GM15510 (cell line): ENCODE results near the gene LYZL2.

Experiments
- POLR2A ChIP-seq: IDR thresholded peaks from 3 replicates; pipeline ENCODE4 v1.6.1; 2011; ENCODE audit warnings: borderline replicate concordance; ENCODE audit not compliant: insufficient read length; ENCODE audit errors: extremely low read depth

The LYZL2 gene

DNA sequence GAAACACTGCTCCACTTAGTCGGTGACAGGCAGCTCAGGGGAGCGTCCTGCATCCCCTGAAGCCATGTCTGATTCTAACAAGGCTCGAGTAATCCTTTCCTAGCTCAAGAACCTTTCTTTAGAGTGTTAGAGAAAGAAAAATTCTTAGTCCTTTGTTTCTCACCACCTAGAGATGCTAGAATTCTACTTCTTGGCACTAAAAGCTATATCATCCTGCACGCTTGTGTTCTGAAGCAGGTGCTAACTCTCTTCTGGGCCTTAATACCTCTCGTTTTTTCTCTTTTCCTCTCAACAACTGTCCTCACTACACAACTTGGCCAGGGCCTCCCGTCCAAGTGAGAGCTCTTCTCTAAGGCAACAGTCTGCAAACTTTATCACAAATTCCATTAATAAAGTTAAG, at the start of gene LYZL2:
LYZL2 (minus strand) TSS at position 101 of the 400 bp plus-strand sequence. CDS start 2,838 bp downstream, outside the sequence.
- TF ChIP-seq POLR2A: no peak

GRCh38 chr10:30675791-30676718, 46.5 kb upstream of the LYZL2 start:
- no peak for TF ChIP-seq POLR2A

DNA sequence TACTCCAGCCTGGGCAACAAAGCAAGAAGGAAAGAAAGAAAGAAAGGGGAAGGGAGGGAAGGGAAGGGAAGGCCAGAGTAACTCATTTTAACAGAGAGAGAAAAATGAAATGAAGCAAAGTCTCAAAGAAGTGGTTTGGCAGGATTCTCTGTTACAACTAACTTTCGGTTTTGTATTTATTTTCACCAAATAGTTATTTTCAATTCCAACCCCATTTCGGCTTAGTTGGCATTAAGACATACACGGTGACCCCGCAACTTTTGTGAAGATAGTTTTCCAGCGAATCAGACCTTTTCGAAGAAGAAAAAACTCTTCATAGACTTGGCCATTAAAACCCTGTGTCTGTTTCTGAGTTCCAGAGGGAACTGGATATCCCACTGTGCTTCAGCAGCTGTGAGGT, 45.2 kb upstream of the LYZL2 start:
- no peak for TF ChIP-seq POLR2A

- TF ChIP-seq POLR2A: no peak
Measured at GRCh38 chr10:30671026-30671616, 41.6 kb upstream of the LYZL2 start.

- no peak for TF ChIP-seq POLR2A
Measured at GRCh38 chr10:30662814-30663213, 33.3 kb upstream of the LYZL2 start.

- TF ChIP-seq POLR2A: no peak
Measured at GRCh38 chr10:30656233-30656632, 26.7 kb upstream of the LYZL2 start.

DNA sequence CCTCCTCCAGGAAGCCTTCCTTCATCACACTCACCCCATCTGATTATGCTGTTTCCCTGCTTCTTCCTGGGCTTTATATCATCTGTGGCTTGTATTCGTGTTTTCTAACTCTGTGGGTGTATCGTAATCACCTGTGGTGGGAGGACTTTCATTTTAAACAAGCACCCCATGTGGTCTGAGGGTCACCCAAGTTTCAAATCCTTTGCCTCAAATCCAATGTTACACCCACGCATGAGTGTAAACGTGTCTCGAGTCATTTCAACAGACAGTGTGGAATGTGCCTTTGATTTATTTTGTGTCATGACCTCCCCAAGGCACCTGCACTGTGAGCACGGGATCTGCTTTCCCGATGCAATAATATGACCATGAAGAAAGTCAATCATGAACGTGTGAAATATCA, 17.5 kb upstream of the LYZL2 start:
- no peak for TF ChIP-seq POLR2A

GRCh38 chr10:30645340-30645827, 15.8 kb upstream of the LYZL2 start:
- TF ChIP-seq POLR2A: no peak

GRCh38 chr10:30639946-30640786, 10.6 kb upstream of the LYZL2 start:
- TF ChIP-seq POLR2A: no peak

DNA sequence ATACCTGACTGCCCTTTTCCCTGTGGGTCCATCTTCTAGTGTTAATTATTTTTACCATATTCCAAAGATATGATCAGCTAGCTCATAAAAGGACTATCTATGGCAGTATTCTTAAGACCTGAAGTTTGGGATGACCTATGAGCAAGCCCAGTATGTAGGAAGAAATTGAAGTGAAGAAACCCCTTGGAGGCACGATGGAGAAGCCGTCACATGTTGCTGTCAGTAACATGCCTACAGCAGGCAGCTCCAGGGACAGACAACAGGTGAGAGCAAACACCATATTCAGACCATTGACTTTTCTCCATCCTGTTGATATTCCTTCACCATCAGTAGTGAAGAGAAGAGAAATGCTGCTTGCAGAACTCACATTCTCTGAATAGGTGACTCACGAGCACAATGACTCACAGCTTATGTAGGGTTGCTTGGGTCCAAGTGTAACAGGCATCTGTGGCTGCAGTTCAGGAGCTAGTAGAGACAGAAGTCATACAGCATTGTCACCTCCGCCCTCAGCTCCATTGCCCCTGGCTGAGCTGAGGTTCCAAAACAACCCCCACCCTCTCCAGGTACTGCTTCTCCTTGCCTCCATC, 8.4 kb upstream of the LYZL2 start:
- TF ChIP-seq POLR2A: no peak

- TF ChIP-seq POLR2A: no peak
Measured at GRCh38 chr10:30631188-30631587, 1.6 kb upstream of the LYZL2 start.

DNA sequence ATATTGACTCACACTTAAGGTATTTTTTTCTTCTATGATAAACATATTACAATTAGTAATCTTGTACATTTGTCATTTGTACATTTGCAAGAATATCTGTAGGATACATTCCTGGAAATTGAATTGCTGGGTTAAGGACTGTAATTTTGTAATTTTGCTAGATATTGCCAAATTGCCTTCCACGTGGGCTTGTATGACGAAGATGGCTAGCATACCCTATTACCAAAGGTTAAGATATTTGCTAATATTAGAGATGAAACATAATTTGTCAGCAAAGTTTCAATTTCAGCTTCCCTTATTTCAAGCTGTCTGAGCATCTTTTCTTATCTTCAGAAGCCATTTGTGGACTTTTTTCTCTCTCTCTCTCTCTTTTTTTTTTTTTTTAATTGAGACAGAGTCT, 1.0 kb upstream of the LYZL2 start:
- no peak for TF ChIP-seq POLR2A

DNA sequence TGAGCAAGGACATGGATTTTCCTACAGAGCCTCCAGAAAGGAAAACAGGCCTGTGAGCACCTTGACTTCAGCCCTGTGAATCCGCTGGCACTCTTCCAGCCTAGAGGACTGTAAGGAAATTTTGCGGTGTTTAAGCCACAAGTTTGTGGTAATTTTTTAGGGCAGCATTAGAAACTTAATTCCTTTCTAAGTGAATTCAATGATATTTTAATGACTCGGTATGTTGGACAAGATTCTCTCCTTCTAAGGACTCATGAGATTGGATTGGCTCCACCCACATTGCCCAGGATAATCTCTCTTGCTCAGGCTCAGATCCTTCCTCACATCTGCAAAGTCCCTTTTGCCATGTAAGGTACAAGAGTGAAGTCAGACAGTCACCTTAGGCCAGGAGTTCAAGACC, 4.5 kb downstream of the LYZL2 start:
- no peak for TF ChIP-seq POLR2A

GRCh38 chr10:30619966-30620365, 9.6 kb downstream of the LYZL2 start:
- TF ChIP-seq POLR2A: no peak
